ENCODE data around the gene ARHGAP28.

- TF ChIP-seq CTCF (IDR thresholded peaks at IDR 0.05) (no peak), POLR2A (IDR thresholded peaks at IDR 0.05) (no peak)
These were observed 147.1 kb downstream of the ARHGAP28 start for GRCh38 chr18:6876641-6877041.
